GM21526 (cell line): Measurements from ENCODE around the gene CSPG5.

Experiments
- ATAC-seq: cut with Tn5 transposase; IDR thresholded peaks from one replicate; pipeline ENCODE4 v1.9.1; 2021; ENCODE audit warnings: moderate library complexity; ENCODE audit not compliant: unreplicated experiment, low FRiP score

CSPG5 gene

GRCh38 chr3:47588587-47588986 lies 9.9 kb upstream of the CSPG5 start:
- no peak for ATAC-seq

DNA sequence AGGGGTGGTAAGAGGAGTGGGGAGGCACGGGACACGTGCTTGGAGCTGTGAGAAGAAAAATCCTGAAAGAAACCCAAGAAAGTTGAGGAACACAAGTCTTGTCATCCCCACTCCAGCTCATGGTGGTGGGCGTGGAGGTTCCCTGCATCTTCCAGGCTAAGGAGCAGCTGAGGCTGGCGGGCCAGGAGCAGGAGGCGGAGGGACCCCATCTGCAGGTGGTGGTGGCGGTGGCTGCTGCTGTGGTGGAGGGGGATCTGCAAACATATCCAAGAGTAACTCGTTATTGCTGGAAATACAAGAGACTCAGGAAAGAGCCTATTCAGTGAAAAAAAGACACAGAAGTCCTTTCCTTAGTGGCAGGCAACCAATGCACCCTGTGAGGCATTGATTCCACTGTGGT lies 9.4 kb upstream of the CSPG5 start:
- ATAC-seq = no peak

DNA sequence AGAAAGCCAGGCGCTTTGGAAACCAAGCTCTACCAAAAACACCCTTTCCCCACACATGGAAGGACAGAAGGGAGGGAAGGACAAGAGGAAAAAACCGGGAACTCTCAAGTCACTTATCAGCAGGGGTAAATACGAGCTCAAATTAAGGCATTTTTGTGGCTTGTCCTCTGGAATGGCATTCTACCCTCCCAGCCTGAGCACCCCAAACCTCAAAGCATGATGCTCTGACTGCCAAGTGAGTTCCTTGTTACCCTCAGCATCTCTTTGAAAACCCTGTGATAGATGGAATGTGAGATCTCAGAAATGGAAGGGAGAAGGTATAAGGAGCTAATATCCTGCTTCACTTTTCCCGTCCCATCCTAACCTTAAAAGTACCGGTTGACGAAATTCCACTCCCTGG lies 8.1 kb upstream of the CSPG5 start:
- ATAC-seq = no peak

DNA sequence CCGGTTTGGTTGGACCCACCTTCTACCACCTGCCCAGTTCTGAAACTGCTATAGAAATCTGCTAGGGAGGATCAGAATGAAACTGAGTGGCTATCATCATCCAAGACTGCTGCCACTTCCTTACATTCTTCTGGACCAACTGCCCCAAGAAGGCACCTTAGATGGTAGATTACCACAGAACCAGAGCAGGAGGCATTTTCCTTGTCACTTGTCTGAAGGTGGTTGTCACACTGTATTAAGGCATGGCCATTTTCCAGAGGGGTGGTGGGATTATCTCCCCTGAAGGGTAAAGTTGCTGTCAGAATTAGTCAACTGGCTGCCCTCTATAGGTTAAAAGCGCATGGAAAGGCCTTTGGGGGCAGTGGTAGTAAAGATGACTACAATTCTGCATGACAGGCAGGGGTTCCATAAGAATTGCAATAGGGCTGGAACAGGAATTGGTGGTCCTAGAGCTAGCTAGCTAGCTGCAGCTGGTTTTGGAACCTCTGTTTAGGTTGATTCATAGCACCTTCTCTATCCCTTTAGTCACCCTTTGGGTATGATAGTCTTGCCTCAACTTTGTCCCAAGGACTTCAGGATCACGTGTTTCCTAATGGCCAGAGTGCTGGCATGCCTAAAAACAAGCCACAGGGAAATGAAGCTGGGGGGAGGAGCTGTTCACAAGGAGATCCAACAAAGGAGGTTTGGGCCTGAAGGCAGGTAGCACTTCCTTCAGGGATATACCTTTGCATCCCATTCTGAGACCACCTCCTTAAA lies 4.8 kb upstream of the CSPG5 start:
- no peak for ATAC-seq

DNA sequence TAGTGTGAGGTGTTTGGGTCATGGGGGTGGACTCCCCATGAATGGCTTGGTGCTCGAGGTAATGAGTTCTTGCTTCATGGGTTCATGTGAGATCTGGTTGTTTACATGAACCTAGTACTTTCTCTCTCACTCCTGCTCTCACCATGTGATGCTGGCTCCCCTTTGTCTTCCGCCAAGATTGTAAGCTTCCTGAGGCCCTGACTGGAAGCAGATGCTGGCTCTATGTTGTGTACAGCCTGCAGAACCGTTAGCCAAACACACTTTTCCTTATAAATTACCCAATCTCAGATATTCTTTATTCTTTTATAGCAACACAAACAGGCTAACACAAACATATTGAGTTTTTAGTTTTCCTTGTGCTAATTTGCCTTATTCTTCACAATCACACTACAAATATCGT lies 3.2 kb upstream of the CSPG5 start:
- ATAC-seq = no peak

GRCh38 chr3:47581422-47581821 lies 2.8 kb upstream of the CSPG5 start:
- ATAC-seq = no peak

GRCh38 chr3:47580481-47580880 lies 1.8 kb upstream of the CSPG5 start:
- no peak for ATAC-seq

GRCh38 chr3:47579875-47580274 lies 1.2 kb upstream of the CSPG5 start:
- no peak for ATAC-seq

- no peak for ATAC-seq
Measured at GRCh38 chr3:47578119-47578632, 489 bp downstream of the CSPG5 start.

GRCh38 chr3:47577583-47578118 lies 1.0 kb downstream of the CSPG5 start:
- no peak for ATAC-seq

GRCh38 chr3:47573190-47574172 lies 5.2 kb downstream of the CSPG5 start:
- ATAC-seq = no peak

- ATAC-seq = no peak
Measured at GRCh38 chr3:47571391-47572175, 7.1 kb downstream of the CSPG5 start.

DNA sequence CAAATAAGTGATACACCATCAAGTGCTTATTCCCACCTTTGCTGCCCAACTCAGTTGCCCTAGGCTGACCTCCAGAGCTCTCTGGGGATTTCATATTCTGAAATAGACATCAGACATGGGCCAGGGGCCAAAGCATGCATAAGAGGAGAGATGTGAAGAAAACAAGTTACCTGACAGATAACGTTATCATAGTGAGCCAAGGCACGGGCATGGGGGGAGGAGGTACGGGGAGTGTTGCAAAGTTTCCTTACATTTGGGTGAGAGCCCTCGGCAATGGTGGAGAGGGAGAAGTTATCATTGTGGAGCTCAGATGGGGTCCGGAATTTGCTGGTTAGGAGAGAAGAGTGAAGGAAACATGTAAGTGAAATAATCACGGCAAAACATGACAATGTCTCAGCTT lies 9.8 kb downstream of the CSPG5 start:
- ATAC-seq = no peak

DNA sequence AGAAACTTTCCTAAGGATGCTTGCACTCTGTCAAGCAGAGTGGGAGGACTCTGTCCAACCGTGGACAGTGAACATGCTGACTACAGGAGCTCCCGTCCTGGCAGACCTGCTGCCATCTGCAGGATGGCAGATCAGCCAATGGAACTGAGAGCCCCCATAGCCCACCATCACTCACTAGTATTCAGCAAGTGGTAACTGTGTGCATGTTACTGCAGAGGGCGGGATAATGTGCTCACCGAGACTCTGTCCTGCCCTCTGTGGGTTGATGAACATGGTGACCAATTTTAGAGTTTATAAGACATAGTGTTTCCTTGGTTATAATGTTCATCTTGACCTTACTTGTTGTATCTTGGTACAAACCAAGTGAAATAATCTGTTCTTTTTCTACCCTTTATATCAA lies 11.5 kb downstream of the CSPG5 start:
- ATAC-seq = no peak

GRCh38 chr3:47566667-47567066 lies 12.0 kb downstream of the CSPG5 start:
- no peak for ATAC-seq

GRCh38 chr3:47565734-47566550 lies 12.7 kb downstream of the CSPG5 start:
- no peak for ATAC-seq

GRCh38 chr3:47556351-47556750 lies 22.3 kb downstream of the CSPG5 start:
- no peak for ATAC-seq

- no peak for ATAC-seq
Measured at GRCh38 chr3:47554335-47554734, 24.3 kb downstream of the CSPG5 start.

GRCh38 chr3:47553407-47553806 lies 25.3 kb downstream of the CSPG5 start:
- ATAC-seq = no peak
